Stimulated activated CD8-positive, alpha-beta memory T cell treated with anti-CD3 and anti-CD28 coated beads, Interleukin-4, amount 100 ng/mL, for 24 hours (primary cell): Measurements from ENCODE around the gene MAP4K3.
"Not testable (repeated sequence)": the region's sequence is repeated elsewhere in the genome, so short reads cannot be mapped to it uniquely, and the experiment has no call there.

Source experiments
- DNase-seq: peaks from one replicate; pipeline ENCODE4 v3.0.0-alpha.2; 2020; ENCODE audit warnings: low read depth

The MAP4K3 gene

GRCh38 chr2:39408351-39409136, 28.5 kb downstream of the MAP4K3 start:
- no peak for DNase-seq

- DNase-seq: no peak
These were observed 29.4 kb downstream of the MAP4K3 start for GRCh38 chr2:39407516-39408296.

GRCh38 chr2:39405364-39405763, 31.7 kb downstream of the MAP4K3 start:
- no peak for DNase-seq

GRCh38 chr2:39403311-39403710, 33.8 kb downstream of the MAP4K3 start:
- no peak for DNase-seq

GRCh38 chr2:39401319-39401718, 35.8 kb downstream of the MAP4K3 start:
- no peak for DNase-seq

- DNase-seq: no peak
These were observed 37.5 kb downstream of the MAP4K3 start for GRCh38 chr2:39399570-39399969.

GRCh38 chr2:39395313-39395712, 41.8 kb downstream of the MAP4K3 start:
- no peak for DNase-seq

- no peak for DNase-seq
These were observed 42.5 kb downstream of the MAP4K3 start for GRCh38 chr2:39394516-39394961.

GRCh38 chr2:39392672-39393071, 44.4 kb downstream of the MAP4K3 start:
- DNase-seq: no peak

GRCh38 chr2:39390216-39390615, 46.9 kb downstream of the MAP4K3 start:
- DNase-seq: no peak

- no peak for DNase-seq
These were observed 51.0 kb downstream of the MAP4K3 start for GRCh38 chr2:39386064-39386463.

GRCh38 chr2:39385172-39385571, 51.9 kb downstream of the MAP4K3 start:
- no peak for DNase-seq

- not testable (repeated sequence) for DNase-seq
These were observed 53.0 kb downstream of the MAP4K3 start for GRCh38 chr2:39384071-39384470.

GRCh38 chr2:39383146-39383545, 53.9 kb downstream of the MAP4K3 start:
- no peak for DNase-seq

GRCh38 chr2:39381653-39382052, 55.4 kb downstream of the MAP4K3 start:
- no peak for DNase-seq

GRCh38 chr2:39380525-39381150, 56.4 kb downstream of the MAP4K3 start:
- DNase-seq: no peak

GRCh38 chr2:39379643-39380524, 57.2 kb downstream of the MAP4K3 start:
- DNase-seq: no peak

GRCh38 chr2:39378968-39379367, 58.1 kb downstream of the MAP4K3 start:
- no peak for DNase-seq

- DNase-seq: no peak
These were observed 59.7 kb downstream of the MAP4K3 start for GRCh38 chr2:39377226-39377939.

GRCh38 chr2:39375917-39376316, 61.2 kb downstream of the MAP4K3 start:
- no peak for DNase-seq

- no peak for DNase-seq
These were observed 63.8 kb downstream of the MAP4K3 start for GRCh38 chr2:39373181-39373802.
